ENCODE measurements around the gene LDLR.
"Not testable (repeated sequence)": the region's sequence is repeated elsewhere in the genome, so short reads cannot be mapped to it uniquely, and the experiment has no call there.

The LDLR gene

DNA sequence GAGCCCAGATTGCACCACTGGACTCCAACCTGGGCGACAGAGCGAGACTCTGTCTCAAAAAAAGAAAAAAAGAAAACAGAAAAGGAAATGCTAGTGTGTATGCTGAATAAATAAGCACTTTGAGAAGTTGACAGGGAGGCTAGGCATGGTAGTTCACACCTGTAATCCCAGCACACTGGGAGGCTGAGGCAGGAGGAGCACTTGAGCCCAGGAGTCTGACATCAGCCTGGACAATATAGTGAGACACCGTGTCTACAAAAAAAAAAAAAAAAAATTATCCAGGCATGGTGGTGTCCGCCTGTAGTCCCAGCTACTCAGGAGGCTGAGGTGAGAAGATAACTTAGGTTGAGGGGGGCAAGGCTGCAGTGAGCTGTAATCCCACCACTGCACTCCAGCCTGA, 19.1 kb upstream of the LDLR start:
- no peaks in the 10 kb centered on the region for H3K9me2 ChIP-seq (replicated peaks; ENCODE audit: low read depth, low read length)
- no peak overlapping the region for H3K4me3 ChIP-seq (ENCODE audit: low read length, poor library complexity, severe bottlenecking)
- no peaks in the 10 kb centered on the region for H3K79me2 ChIP-seq (ENCODE audit: insufficient read depth, low read length)
- H3K4me1 ChIP-seq (ENCODE audit: insufficient read depth, low read length, poor library complexity, severe bottlenecking), result no peaks in the 10 kb centered on the region
- TF ChIP-seq EZH2phosphoT487 (IDR thresholded peaks at IDR 0.05; ENCODE audit: borderline replicate concordance), result no peak
- TF ChIP-seq, protein P1, sequence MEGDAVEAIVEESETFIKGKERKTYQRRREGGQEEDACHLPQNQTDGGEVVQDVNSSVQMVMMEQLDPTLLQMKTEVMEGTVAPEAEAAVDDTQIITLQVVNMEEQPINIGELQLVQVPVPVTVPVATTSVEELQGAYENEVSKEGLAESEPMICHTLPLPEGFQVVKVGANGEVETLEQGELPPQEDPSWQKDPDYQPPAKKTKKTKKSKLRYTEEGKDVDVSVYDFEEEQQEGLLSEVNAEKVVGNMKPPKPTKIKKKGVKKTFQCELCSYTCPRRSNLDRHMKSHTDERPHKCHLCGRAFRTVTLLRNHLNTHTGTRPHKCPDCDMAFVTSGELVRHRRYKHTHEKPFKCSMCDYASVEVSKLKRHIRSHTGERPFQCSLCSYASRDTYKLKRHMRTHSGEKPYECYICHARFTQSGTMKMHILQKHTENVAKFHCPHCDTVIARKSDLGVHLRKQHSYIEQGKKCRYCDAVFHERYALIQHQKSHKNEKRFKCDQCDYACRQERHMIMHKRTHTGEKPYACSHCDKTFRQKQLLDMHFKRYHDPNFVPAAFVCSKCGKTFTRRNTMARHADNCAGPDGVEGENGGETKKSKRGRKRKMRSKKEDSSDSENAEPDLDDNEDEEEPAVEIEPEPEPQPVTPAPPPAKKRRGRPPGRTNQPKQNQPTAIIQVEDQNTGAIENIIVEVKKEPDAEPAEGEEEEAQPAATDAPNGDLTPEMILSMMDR (conservative IDR thresholded peaks at IDR 0.05; ENCODE audit: low read length), result no peak
- no peaks in the 10 kb centered on the region for H4K20me1 ChIP-seq (ENCODE audit: insufficient read depth, low read length, poor library complexity, severe bottlenecking)
- no peak overlapping the region for H3K9ac ChIP-seq (ENCODE audit: low read depth, low read length, poor library complexity, severe bottlenecking)
- no peaks in the 10 kb centered on the region; the same call in 1 of the 2 replicates for H3K36me3 ChIP-seq (ENCODE audit: insufficient read depth, low read length)
- no peaks in the 10 kb centered on the region for H3K9me3 ChIP-seq (ENCODE audit: insufficient read depth, low read depth, low read length)
- no peak overlapping the region for H3K4me2 ChIP-seq (ENCODE audit: low read depth, low read length, poor library complexity, severe bottlenecking)
- H3F3A ChIP-seq (ENCODE audit: low read depth), result no peaks in the 10 kb centered on the region
- H3K27me3 ChIP-seq (ENCODE audit: insufficient read depth, low read length, poor library complexity, severe bottlenecking), result no peaks in the 10 kb centered on the region
- H2AFZ ChIP-seq (ENCODE audit: low read length), result no peak overlapping the region

DNA sequence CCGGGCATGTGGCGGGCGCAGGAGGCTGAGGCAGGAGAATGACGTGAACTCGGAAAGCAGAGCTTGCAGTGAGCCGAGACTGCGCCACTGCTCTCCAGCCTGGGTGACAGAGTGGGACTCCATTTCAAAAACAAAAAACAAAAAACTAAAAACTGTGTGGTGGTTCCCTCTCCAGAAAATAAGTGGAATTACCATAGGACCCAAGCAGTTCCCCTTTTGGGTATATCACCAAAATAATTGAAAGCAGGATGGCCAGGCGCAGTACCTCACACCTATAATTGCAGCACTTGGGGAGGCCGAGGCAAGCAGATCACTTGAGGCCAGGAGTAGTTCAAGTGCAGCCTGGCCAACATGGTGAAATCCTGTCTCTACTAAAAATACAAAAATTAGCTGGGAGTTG, 15.7 kb upstream of the LDLR start:
- H3K9ac ChIP-seq (ENCODE audit: low read depth, low read length, poor library complexity, severe bottlenecking), result no peak overlapping the region
- no peaks in the 10 kb centered on the region for H4K20me1 ChIP-seq (ENCODE audit: insufficient read depth, low read length, poor library complexity, severe bottlenecking)
- no peaks in the 10 kb centered on the region for H3F3A ChIP-seq (ENCODE audit: low read depth)
- no peak overlapping the region for H3K4me2 ChIP-seq (ENCODE audit: low read depth, low read length, poor library complexity, severe bottlenecking)
- no peaks in the 10 kb centered on the region for H3K4me1 ChIP-seq (ENCODE audit: insufficient read depth, low read length, poor library complexity, severe bottlenecking)
- H2AFZ ChIP-seq (ENCODE audit: low read length), result no peak overlapping the region
- TF ChIP-seq, protein P1 (conservative IDR thresholded peaks at IDR 0.05; ENCODE audit: low read length), result no peak
- no peak for TF ChIP-seq EZH2phosphoT487 (IDR thresholded peaks at IDR 0.05; ENCODE audit: borderline replicate concordance)
- H3K79me2 ChIP-seq (ENCODE audit: insufficient read depth, low read length), result no peaks in the 10 kb centered on the region
- no peak overlapping the region for H3K4me3 ChIP-seq (ENCODE audit: low read length, poor library complexity, severe bottlenecking)
- no peaks in the 10 kb centered on the region for H3K9me3 ChIP-seq (ENCODE audit: insufficient read depth, low read depth, low read length)
- H3K36me3 ChIP-seq (ENCODE audit: insufficient read depth, low read length), result no peaks in the 10 kb centered on the region
- H3K9me2 ChIP-seq (replicated peaks; ENCODE audit: low read depth, low read length), result no peaks in the 10 kb centered on the region
- H3K27me3 ChIP-seq (ENCODE audit: insufficient read depth, low read length, poor library complexity, severe bottlenecking), result no peaks in the 10 kb centered on the region

DNA sequence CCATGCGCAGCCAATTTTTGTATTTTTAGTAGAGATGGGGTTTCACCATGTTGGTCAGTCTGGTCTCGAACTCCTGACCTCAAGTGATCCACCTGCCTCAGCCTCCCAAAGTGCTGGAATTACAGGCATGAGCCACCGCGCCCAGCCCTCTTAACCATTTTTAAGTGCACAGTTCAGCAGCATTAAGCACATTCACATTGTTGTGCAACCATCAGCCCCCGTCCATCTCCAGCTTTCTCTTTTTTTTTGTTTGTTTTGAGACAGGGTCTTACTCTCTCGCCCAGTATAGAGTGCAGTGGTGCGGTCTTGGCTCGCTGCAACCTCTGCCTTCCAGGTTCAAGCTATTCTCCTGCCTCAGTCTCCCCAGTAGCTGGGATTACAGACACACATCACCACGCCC, 12.5 kb upstream of the LDLR start:
- H3K4me2 ChIP-seq (ENCODE audit: low read depth, low read length, poor library complexity, severe bottlenecking); H3K9me3 ChIP-seq (ENCODE audit: insufficient read depth, low read depth, low read length); H3F3A ChIP-seq (ENCODE audit: low read depth); H4K20me1 ChIP-seq (ENCODE audit: insufficient read depth, low read length, poor library complexity, severe bottlenecking); H3K79me2 ChIP-seq (ENCODE audit: insufficient read depth, low read length); H2AFZ ChIP-seq (ENCODE audit: low read length); H3K27me3 ChIP-seq (ENCODE audit: insufficient read depth, low read length, poor library complexity, severe bottlenecking); H3K36me3 ChIP-seq (ENCODE audit: insufficient read depth, low read length); H3K9ac ChIP-seq (ENCODE audit: low read depth, low read length, poor library complexity, severe bottlenecking); H3K4me1 ChIP-seq (ENCODE audit: insufficient read depth, low read length, poor library complexity, severe bottlenecking); H3K9me2 ChIP-seq (replicated peaks; ENCODE audit: low read depth, low read length); H3K4me3 ChIP-seq (ENCODE audit: low read length, poor library complexity, severe bottlenecking): not testable (repeated sequence)

DNA sequence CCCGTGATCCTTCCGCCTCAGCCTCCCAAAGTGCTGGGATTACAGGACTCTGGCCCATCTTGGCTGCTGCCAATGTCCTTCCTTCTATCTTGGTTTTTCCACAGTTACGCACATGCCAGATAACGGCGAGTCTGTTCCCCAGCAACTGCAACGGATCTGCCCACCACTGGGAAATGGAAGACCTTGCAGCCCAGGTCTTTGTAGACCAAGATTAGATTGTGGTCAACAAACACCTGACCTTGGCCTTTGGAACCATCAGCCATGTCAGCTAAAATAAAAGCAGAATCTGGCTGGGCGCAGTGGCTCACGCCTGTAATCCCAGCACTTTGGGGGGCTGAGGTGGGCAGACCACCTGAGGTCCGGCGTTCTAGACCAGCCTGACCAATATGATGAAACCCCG, 10.4 kb upstream of the LDLR start:
- H3K4me2 ChIP-seq (ENCODE audit: low read depth, low read length, poor library complexity, severe bottlenecking), result no peak overlapping the region
- no peaks in the 10 kb centered on the region for H4K20me1 ChIP-seq (ENCODE audit: insufficient read depth, low read length, poor library complexity, severe bottlenecking)
- no peak for TF ChIP-seq EZH2phosphoT487 (IDR thresholded peaks at IDR 0.05; ENCODE audit: borderline replicate concordance)
- TF ChIP-seq, protein P1 (conservative IDR thresholded peaks at IDR 0.05; ENCODE audit: low read length), result no peak
- H3K36me3 ChIP-seq (ENCODE audit: insufficient read depth, low read length), result no peaks in the 10 kb centered on the region
- no peak overlapping the region for H3K9ac ChIP-seq (ENCODE audit: low read depth, low read length, poor library complexity, severe bottlenecking)
- H3K4me3 ChIP-seq (ENCODE audit: low read length, poor library complexity, severe bottlenecking), result no peak overlapping the region
- no peaks in the 10 kb centered on the region for H3F3A ChIP-seq (ENCODE audit: low read depth)
- H3K79me2 ChIP-seq (ENCODE audit: insufficient read depth, low read length), result no peaks in the 10 kb centered on the region
- H3K4me1 ChIP-seq (ENCODE audit: insufficient read depth, low read length, poor library complexity, severe bottlenecking), result no peaks in the 10 kb centered on the region
- H3K9me3 ChIP-seq (ENCODE audit: insufficient read depth, low read depth, low read length), result no peaks in the 10 kb centered on the region
- H3K27me3 ChIP-seq (ENCODE audit: insufficient read depth, low read length, poor library complexity, severe bottlenecking), result no peaks in the 10 kb centered on the region
- H3K9me2 ChIP-seq (replicated peaks; ENCODE audit: low read depth, low read length), result no peaks in the 10 kb centered on the region
- H2AFZ ChIP-seq (ENCODE audit: low read length), result no peak overlapping the region
